GM23338 (cell line): Measurements from ENCODE around the gene BTBD16. TPM values are rescaled to one million over a fixed set of nuclear protein-coding genes. Genes with fewer than 3 reads are reported as not detected.

Experiments
- ATAC-seq: fragments of 200-7000 bp; cut with Tn5 transposase; 3 replicates; pipeline ENCODE4 v1.9.1; 2020
- DNase-seq: peaks from one replicate; pipeline ENCODE4 v3.0.0-alpha.2; 2015; ENCODE audit warnings: low spot score
- H2AFZ ChIP-seq: fragments of 200-600 bp; sonication (generic); 2 replicates; pipeline ENCODE4 v1.8.0; 2016; ENCODE audit warnings: antibody characterized with exemption, mild to moderate bottlenecking, moderate library complexity
- H3F3A ChIP-seq: fragments of 200-600 bp; sonication (generic); replicated peaks from 2 replicates; pipeline ENCODE4 v1.8.0; 2017; ENCODE audit warnings: antibody characterized with exemption, mixed run types, low read depth
- H3K27ac ChIP-seq: fragments of 200-600 bp; sonication (generic); 2 replicates; pipeline ENCODE4 v1.6.1; 2016; ENCODE audit warnings: low read depth
- H3K27me3 ChIP-seq: fragments of 200-600 bp; sonication (generic); 2 replicates; pipeline ENCODE4 v1.8.0; 2016; ENCODE audit warnings: mild to moderate bottlenecking, mixed run types, moderate library complexity; ENCODE audit not compliant: insufficient read depth
- H3K36me3 ChIP-seq: fragments of 200-600 bp; sonication (generic); 2 replicates; pipeline ENCODE4 v1.8.0; 2016; ENCODE audit warnings: mild to moderate bottlenecking; ENCODE audit not compliant: insufficient read depth
- H3K4me1 ChIP-seq: fragments of 200-600 bp; sonication (generic); 2 replicates; pipeline ENCODE4 v1.8.0; 2016; ENCODE audit warnings: mild to moderate bottlenecking, moderate library complexity; ENCODE audit not compliant: insufficient read depth
- H3K4me2 ChIP-seq: fragments of 200-600 bp; sonication (generic); 2 replicates; pipeline ENCODE4 v1.7.1; 2017; ENCODE audit warnings: mixed run types
- H3K4me3 ChIP-seq: fragments of 200-600 bp; sonication (generic); 2 replicates; pipeline ENCODE4 v1.6.1; 2016; ENCODE audit warnings: mixed run types
- H3K79me2 ChIP-seq: fragments of 200-600 bp; sonication (generic); replicated peaks from 2 replicates; pipeline ENCODE4 v1.8.0; 2017; ENCODE audit warnings: mild to moderate bottlenecking; ENCODE audit not compliant: insufficient read depth
- H3K9me2 ChIP-seq: fragments of 200-600 bp; sonication (generic); 2 replicates; pipeline ENCODE4 v1.8.0; 2017; ENCODE audit not compliant: insufficient read depth
- H4K20me1 ChIP-seq: fragments of 200-600 bp; sonication (generic); replicated peaks from 2 replicates; pipeline ENCODE4 v1.8.0; 2017; ENCODE audit warnings: mild to moderate bottlenecking; ENCODE audit not compliant: insufficient read depth
- H3K27ac Mint-ChIP-seq: 2 replicates; pipeline ENCODE4 v1.8.0; 2020; ENCODE audit warnings: inconsistent platforms, mild to moderate bottlenecking, moderate library complexity, mixed read lengths
- H3K27me3 Mint-ChIP-seq: 3 replicates; pipeline ENCODE4 v1.8.0; 2022; ENCODE audit warnings: low read depth, mild to moderate bottlenecking, moderate library complexity, mixed read lengths, inconsistent platforms; ENCODE audit not compliant: insufficient read depth, poor library complexity
- H3K36me3 Mint-ChIP-seq: 3 replicates; pipeline ENCODE4 v1.8.0; 2021; ENCODE audit warnings: low read depth, mild to moderate bottlenecking, inconsistent platforms, moderate library complexity, mixed read lengths
- H3K4me1 Mint-ChIP-seq: 3 replicates; pipeline ENCODE4 v1.8.0; 2020; ENCODE audit warnings: mild to moderate bottlenecking, inconsistent platforms, mixed read lengths
- H3K4me3 Mint-ChIP-seq: 3 replicates; pipeline ENCODE4 v1.8.0; 2021; ENCODE audit warnings: moderate library complexity, mild to moderate bottlenecking, inconsistent platforms, mixed read lengths
- H3K9me3 Mint-ChIP-seq: 3 replicates; pipeline ENCODE4 v1.8.0; 2020; ENCODE audit warnings: moderate library complexity, mild to moderate bottlenecking, inconsistent platforms, mixed read lengths
- CTCF ChIP-seq, 2 experiments: fragments of 200-600 bp in 1 of 2; sonication (generic) in 1 of 2; conservative IDR thresholded peaks; 2 replicates each; pipeline versions ENCODE4 v1.5.1 to v1.6.1; 2016 to 2017; ENCODE audit warnings: antibody characterized with exemption in 2 of 2, low read depth in 2 of 2, mild to moderate bottlenecking in 2 of 2, moderate library complexity in 1 of 2
- EZH2 ChIP-seq: fragments of 200-600 bp; sonication (generic); IDR thresholded peaks from one replicate; pipeline ENCODE4 v1.8.0; 2017; ENCODE audit warnings: antibody characterized with exemption, mild to moderate bottlenecking, low read depth; ENCODE audit not compliant: unreplicated experiment
- JUNB ChIP-seq: IDR thresholded peaks from one replicate; pipeline ENCODE4 v1.6.1; 2016; ENCODE audit warnings: antibody characterized with exemption; ENCODE audit not compliant: unreplicated experiment
- NANOG ChIP-seq: IDR thresholded peaks from 2 replicates; pipeline ENCODE4 v1.6.1; 2016; ENCODE audit warnings: antibody characterized with exemption, borderline replicate concordance
- POLR2AphosphoS5 ChIP-seq: IDR thresholded peaks from 2 replicates; pipeline ENCODE4 v1.6.1; 2016; ENCODE audit warnings: antibody characterized with exemption, low read depth
- STAT1 ChIP-seq: IDR thresholded peaks from one replicate; pipeline ENCODE4 v1.6.1; 2016; ENCODE audit warnings: antibody characterized with exemption; ENCODE audit not compliant: unreplicated experiment
- ZNF114 ChIP-seq: fragments of 250-450 bp; sonication (Bioruptor Pico); IDR thresholded peaks from 2 replicates; pipeline ENCODE4 v1.5.0; 2020; ENCODE audit warnings: mild to moderate bottlenecking, moderate library complexity
- polyA plus RNA-seq: library from polyadenylated mRNA; unstranded; fragments of >200 nt; fragmentation: Nextera tagmentation; extraction: Ambion mirVana; gene quantifications from 2 replicates; pipeline ENCODE4 v1.2.1, GENCODE V29; 2016
- total RNA-seq: library from RNA; depleted of rRNA; stranded (reverse); fragments of >200 nt; shearing (Covaris generic); gene quantifications from 2 replicates; pipeline ENCODE4 v1.2.3, GENCODE V29; 2014
- TF ChIP-seq, protein P1 (sequence below): fragments of 250-450 bp; sonication (Bioruptor Pico); IDR thresholded peaks from 2 replicates; pipeline ENCODE4 v1.5.0; 2020; ENCODE audit warnings: mild to moderate bottlenecking, moderate library complexity
- TF ChIP-seq, protein P2 (sequence below): IDR thresholded peaks from one replicate; pipeline ENCODE4 v1.6.1; 2018; ENCODE audit warnings: antibody characterized with exemption; ENCODE audit not compliant: unreplicated experiment

BTBD16 gene
- total and polyA plus RNA-seq, 2 experiments from 2014 or later: not detected

GRCh38 chr10:122301055-122301810 lies 30.1 kb downstream of the BTBD16 start:
- H3K4me3 ChIP-seq: no peak overlapping the region
- H3K27ac ChIP-seq: no peak overlapping the region
- no peaks in the 10 kb centered on the region for H3F3A ChIP-seq
- 0 out of 2 replicates have a peak, but pooled peaks cover 5% of the 10 kb centered on the region for H3K9me2 ChIP-seq
- peaks cover 4% of the 10 kb centered on the region; the same call in 1 of the 3 replicates for H3K36me3 Mint-ChIP-seq
- H3K9me3 Mint-ChIP-seq: peaks cover 8% of the 10 kb centered on the region
- H3K27me3 ChIP-seq: no peaks in the 10 kb centered on the region
- ATAC-seq (no peak), DNase-seq (no peak)
- TF ChIP-seq, protein P1, sequence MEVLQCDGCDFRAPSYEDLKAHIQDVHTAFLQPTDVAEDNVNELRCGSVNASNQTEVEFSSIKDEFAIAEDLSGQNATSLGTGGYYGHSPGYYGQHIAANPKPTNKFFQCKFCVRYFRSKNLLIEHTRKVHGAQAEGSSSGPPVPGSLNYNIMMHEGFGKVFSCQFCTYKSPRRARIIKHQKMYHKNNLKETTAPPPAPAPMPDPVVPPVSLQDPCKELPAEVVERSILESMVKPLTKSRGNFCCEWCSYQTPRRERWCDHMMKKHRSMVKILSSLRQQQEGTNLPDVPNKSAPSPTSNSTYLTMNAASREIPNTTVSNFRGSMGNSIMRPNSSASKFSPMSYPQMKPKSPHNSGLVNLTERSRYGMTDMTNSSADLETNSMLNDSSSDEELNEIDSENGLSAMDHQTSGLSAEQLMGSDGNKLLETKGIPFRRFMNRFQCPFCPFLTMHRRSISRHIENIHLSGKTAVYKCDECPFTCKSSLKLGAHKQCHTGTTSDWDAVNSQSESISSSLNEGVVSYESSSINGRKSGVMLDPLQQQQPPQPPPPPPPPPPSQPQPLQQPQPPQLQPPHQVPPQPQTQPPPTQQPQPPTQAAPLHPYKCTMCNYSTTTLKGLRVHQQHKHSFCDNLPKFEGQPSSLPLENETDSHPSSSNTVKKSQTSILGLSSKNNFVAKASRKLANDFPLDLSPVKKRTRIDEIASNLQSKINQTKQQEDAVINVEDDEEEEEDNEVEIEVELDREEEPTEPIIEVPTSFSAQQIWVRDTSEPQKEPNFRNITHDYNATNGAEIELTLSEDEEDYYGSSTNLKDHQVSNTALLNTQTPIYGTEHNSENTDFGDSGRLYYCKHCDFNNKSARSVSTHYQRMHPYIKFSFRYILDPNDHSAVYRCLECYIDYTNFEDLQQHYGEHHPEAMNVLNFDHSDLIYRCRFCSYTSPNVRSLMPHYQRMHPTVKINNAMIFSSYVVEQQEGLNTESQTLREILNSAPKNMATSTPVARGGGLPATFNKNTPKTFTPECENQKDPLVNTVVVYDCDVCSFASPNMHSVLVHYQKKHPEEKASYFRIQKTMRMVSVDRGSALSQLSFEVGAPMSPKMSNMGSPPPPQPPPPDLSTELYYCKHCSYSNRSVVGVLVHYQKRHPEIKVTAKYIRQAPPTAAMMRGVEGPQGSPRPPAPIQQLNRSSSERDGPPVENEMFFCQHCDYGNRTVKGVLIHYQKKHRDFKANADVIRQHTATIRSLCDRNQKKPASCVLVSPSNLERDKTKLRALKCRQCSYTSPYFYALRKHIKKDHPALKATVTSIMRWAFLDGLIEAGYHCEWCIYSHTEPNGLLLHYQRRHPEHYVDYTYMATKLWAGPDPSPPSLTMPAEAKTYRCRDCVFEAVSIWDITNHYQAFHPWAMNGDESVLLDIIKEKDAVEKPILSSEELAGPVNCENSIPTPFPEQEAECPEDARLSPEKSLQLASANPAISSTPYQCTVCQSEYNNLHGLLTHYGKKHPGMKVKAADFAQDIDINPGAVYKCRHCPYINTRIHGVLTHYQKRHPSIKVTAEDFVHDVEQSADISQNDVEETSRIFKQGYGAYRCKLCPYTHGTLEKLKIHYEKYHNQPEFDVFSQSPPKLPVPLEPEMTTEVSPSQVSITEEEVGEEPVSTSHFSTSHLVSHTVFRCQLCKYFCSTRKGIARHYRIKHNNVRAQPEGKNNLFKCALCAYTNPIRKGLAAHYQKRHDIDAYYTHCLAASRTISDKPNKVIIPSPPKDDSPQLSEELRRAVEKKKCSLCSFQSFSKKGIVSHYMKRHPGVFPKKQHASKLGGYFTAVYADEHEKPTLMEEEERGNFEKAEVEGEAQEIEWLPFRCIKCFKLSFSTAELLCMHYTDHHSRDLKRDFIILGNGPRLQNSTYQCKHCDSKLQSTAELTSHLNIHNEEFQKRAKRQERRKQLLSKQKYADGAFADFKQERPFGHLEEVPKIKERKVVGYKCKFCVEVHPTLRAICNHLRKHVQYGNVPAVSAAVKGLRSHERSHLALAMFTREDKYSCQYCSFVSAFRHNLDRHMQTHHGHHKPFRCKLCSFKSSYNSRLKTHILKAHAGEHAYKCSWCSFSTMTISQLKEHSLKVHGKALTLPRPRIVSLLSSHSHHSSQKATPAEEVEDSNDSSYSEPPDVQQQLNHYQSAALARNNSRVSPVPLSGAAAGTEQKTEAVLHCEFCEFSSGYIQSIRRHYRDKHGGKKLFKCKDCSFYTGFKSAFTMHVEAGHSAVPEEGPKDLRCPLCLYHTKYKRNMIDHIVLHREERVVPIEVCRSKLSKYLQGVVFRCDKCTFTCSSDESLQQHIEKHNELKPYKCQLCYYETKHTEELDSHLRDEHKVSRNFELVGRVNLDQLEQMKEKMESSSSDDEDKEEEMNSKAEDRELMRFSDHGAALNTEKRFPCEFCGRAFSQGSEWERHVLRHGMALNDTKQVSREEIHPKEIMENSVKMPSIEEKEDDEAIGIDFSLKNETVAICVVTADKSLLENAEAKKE (CRISPR knock-in tag): no peak
- TF ChIP-seq NANOG: no peak
- TF ChIP-seq POLR2AphosphoS5: no peak
- no peak for TF ChIP-seq STAT1
- TF ChIP-seq JUNB: no peak
- TF ChIP-seq EZH2: no peak
- no peak for TF ChIP-seq ZNF114 (CRISPR knock-in tag)
- TF ChIP-seq CTCF (conservative IDR thresholded peaks at IDR 0.05; ENCODE audit: low read depth in 2 of 2): no peak
- TF ChIP-seq, protein P2, sequence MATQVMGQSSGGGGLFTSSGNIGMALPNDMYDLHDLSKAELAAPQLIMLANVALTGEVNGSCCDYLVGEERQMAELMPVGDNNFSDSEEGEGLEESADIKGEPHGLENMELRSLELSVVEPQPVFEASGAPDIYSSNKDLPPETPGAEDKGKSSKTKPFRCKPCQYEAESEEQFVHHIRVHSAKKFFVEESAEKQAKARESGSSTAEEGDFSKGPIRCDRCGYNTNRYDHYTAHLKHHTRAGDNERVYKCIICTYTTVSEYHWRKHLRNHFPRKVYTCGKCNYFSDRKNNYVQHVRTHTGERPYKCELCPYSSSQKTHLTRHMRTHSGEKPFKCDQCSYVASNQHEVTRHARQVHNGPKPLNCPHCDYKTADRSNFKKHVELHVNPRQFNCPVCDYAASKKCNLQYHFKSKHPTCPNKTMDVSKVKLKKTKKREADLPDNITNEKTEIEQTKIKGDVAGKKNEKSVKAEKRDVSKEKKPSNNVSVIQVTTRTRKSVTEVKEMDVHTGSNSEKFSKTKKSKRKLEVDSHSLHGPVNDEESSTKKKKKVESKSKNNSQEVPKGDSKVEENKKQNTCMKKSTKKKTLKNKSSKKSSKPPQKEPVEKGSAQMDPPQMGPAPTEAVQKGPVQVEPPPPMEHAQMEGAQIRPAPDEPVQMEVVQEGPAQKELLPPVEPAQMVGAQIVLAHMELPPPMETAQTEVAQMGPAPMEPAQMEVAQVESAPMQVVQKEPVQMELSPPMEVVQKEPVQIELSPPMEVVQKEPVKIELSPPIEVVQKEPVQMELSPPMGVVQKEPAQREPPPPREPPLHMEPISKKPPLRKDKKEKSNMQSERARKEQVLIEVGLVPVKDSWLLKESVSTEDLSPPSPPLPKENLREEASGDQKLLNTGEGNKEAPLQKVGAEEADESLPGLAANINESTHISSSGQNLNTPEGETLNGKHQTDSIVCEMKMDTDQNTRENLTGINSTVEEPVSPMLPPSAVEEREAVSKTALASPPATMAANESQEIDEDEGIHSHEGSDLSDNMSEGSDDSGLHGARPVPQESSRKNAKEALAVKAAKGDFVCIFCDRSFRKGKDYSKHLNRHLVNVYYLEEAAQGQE: no peak
- H3K36me3 ChIP-seq: no peaks in the 10 kb centered on the region
- no peaks in the 10 kb centered on the region for H4K20me1 ChIP-seq
- H3K79me2 ChIP-seq: no peaks in the 10 kb centered on the region
- peaks cover 5% of the 10 kb centered on the region for H3K27me3 Mint-ChIP-seq
- H2AFZ ChIP-seq: no peak overlapping the region
- H3K27ac Mint-ChIP-seq: no peak overlapping the region
- peaks cover 5% of the 10 kb centered on the region for H3K4me1 Mint-ChIP-seq
- no peak overlapping the region for H3K4me2 ChIP-seq
- H3K4me3 Mint-ChIP-seq: no peak overlapping the region
- 0 out of 2 replicates have a peak, but pooled peaks cover 2% of the 10 kb centered on the region for H3K4me1 ChIP-seq
